Small intestine (tissue), 7 donors: ENCODE measurements around the gene NFU1. TPM values are rescaled to one million over a fixed set of nuclear protein-coding genes. Genes with fewer than 3 reads are reported as not detected.
"Not testable (repeated sequence)": the region's sequence is repeated elsewhere in the genome, so short reads cannot be mapped to it uniquely, and the experiment has no call there.

Experiments used
- DNase-seq, 2 donors: peaks; one replicate each; pipeline versions ENCODE4 v3.0.0 to v3.0.0-alpha.2; 2013
- FAIRE-seq: peaks from 2 replicates; lab custom pipeline; 2012; peaks lifted over from hg19 to GRCh38; lab: Jason Lieb, UNC
- H3K27ac ChIP-seq, 3 donors: one replicate each; pipeline ENCODE4 v1.5.1; 2013; ENCODE audit warnings: low read length in 2 of 3, mild to moderate bottlenecking in 2 of 3, control low read depth in 1 of 3, inconsistent platforms in 1 of 3, low read depth in 1 of 3, moderate library complexity in 1 of 3
- H3K27me3 ChIP-seq, 3 donors: one replicate each; pipeline ENCODE4 v1.6.1; 2013; ENCODE audit warnings: low read length in 3 of 3, inconsistent platforms in 1 of 3; ENCODE audit not compliant: control insufficient read depth in 3 of 3, insufficient read depth in 3 of 3
- H3K36me3 ChIP-seq, 3 donors: one replicate each; pipeline ENCODE4 v1.6.1; 2013; ENCODE audit warnings: low read length in 3 of 3, inconsistent platforms in 1 of 3, low read depth in 1 of 3, mild to moderate bottlenecking in 1 of 3, moderate library complexity in 1 of 3; ENCODE audit not compliant: control insufficient read depth in 3 of 3, insufficient read depth in 2 of 3
- H3K4me1 ChIP-seq, 3 donors: one replicate each; pipeline ENCODE4 v1.6.1; 2013; ENCODE audit warnings: low read length in 2 of 3, inconsistent platforms in 1 of 3, low read depth in 1 of 3, mild to moderate bottlenecking in 1 of 3, moderate library complexity in 1 of 3; ENCODE audit not compliant: control insufficient read depth in 3 of 3, insufficient read depth in 2 of 3
- H3K4me3 ChIP-seq, 3 donors: one replicate each; pipeline ENCODE4 v1.5.1; 2013; ENCODE audit warnings: low read length in 3 of 3, control low read depth in 1 of 3, inconsistent platforms in 1 of 3, low read depth in 1 of 3, mild to moderate bottlenecking in 1 of 3, moderate library complexity in 1 of 3
- H3K9me3 ChIP-seq, 2 donors: one replicate each; pipeline ENCODE4 v1.6.1; 2013; ENCODE audit warnings: low read depth in 1 of 2, low read length in 1 of 2; ENCODE audit not compliant: control insufficient read depth in 2 of 2, insufficient read depth in 1 of 2
- WGBS, 3 donors: extraction: QIAGEN DNeasy Blood & Tissue Kit; methylation state at CpG; one replicate each; pipeline ENCODE4 v1.1.7; 2013; 5-methylcytosine and 5-hydroxymethylcytosine counted together
- polyA plus RNA-seq, 4 donors: library from polyadenylated mRNA; stranded (reverse) in 3 of 4; unstranded in 1 of 4; fragments of 200-250 nt in 3 of 4; fragments of 120-200 nt in 1 of 4; gene quantifications; one replicate each; pipeline versions ENCODE4 v1.2.1 to v1.2.3, GENCODE V29; 2013
- donor health status: healthy with polysubstance abuse.
- donor health status: control.
- donor health status: control.
- donor health status: Bipolar disorder and iron deficiency.
- donor health status: healthy.

NFU1 gene
- polyA plus RNA-seq, 4 donors, result 45.4 to 60.8 (median 50.3) TPM

DNA sequence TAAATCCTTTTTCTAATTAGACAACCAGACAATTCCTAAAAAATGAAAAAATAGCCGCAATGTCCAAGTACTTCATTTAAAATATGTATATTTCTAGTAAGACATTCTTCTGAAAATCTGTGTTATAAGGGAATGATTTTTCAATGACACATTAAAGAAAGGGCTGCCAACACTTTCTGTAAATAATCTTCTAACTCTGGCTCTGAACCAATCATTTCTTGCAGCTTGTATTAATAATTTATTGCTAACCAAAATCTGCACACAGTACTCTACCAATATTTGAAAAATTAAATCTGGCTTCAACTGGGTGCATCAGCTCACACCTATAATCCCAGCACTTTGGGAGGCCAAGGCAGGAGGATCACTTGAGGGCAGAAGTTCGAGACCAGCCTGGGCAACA, 8.3 kb downstream of the NFU1 start:
- H3K27me3 ChIP-seq, result no peaks in the 10 kb centered on the region
- peaks cover 2 to 59% (median 6%) of the 10 kb centered on the region in 3 donors for H3K36me3 ChIP-seq
- DNase-seq (no peak), FAIRE-seq (no peak)
- H3K4me3 ChIP-seq, result no peak overlapping the region
- 76 to 88% (median 85%) methylated on average over 2 of the region's 2 CpGs for WGBS, 3 donors
- no peak overlapping the region for H3K27ac ChIP-seq
- no peaks in the 10 kb centered on the region for H3K9me3 ChIP-seq
- H3K4me1 ChIP-seq, result no peaks in the 10 kb centered on the region

DNA sequence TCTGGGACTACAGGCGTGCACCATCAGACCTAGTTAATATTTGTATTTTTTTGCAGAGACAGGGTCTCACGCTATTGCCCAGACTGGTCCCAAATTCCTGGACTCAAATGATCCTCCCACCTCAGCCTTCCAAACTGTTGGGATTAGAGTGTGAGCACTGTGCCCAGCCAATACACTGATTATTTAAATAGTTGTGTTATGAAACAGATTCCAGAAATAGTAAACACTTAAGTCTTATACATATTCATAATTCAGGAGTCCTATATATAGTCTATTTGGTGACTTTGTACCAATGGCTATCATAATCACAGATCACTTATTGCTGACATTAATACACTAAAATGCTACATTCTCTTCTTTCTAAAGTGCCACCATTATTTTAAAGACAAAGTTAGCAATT, 12.8 kb downstream of the NFU1 start:
- Histone ChIP-seq H3K4me3 (no peak overlapping the region), H3K36me3 (peaks cover 2 to 57% (median 2%) of the 10 kb centered on the region in 3 donors), H3K4me1 (no peaks in the 10 kb centered on the region), H3K27me3 (no peaks in the 10 kb centered on the region), H3K27ac (no peak overlapping the region), H3K9me3 (no peaks in the 10 kb centered on the region)
- WGBS, 3 donors, result 93 to 96% (median 95%) methylated on average over 2 of the region's 2 CpGs
- DNase-seq (no peak), FAIRE-seq (no peak)

DNA sequence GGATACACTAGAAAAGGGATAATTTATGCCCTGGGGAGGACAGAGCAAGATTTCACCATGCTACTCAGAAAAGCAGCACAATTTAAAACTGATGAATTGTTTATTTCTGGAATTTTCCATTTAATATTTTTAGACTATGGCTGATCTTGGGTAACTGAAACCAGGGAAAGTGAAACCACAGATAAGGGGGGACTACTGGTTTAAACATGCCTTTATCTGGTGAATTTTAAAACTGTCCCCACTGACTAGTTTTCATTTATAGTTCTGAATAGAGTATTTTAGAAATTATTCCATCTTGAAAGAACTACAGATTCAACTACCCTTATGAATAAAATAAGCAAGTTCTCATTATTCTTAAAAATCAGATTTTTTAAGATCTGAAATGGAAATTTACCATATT, 15.0 kb downstream of the NFU1 start:
- H3K4me3 ChIP-seq, result no peak overlapping the region
- H3K9me3 ChIP-seq, result peaks cover 0 to 3% of the 10 kb centered on the region in 2 donors
- no peak for DNase-seq
- H3K27ac ChIP-seq, result no peak overlapping the region
- H3K4me1 ChIP-seq, result no peaks in the 10 kb centered on the region
- peaks cover 0 to 61% (median 2%) of the 10 kb centered on the region in 3 donors for H3K36me3 ChIP-seq
- FAIRE-seq, result no peak
- no peaks in the 10 kb centered on the region for H3K27me3 ChIP-seq

DNA sequence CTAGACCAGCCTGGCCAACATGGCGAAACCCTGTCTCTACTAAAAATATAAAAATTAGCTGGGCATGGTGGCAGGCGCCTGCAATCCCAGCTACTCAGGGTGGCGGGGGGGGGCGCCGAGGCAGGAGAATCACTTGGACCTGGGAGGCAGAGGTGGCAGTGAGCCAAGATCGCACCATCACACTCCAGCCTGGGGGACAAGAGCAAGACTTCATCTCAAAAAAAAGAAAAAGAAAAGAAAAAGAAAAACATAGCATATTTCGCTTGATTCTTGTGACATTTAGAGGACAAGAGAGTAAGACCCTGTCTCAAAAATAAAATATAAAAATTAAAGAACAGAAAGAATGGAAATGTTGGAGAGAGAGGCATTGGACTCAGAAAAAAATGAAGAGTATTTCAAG, 18.1 kb downstream of the NFU1 start:
- H3K36me3 ChIP-seq, result peaks cover 0 to 51% (median 2%) of the 10 kb centered on the region in 3 donors
- FAIRE-seq, result not testable (repeated sequence)

DNA sequence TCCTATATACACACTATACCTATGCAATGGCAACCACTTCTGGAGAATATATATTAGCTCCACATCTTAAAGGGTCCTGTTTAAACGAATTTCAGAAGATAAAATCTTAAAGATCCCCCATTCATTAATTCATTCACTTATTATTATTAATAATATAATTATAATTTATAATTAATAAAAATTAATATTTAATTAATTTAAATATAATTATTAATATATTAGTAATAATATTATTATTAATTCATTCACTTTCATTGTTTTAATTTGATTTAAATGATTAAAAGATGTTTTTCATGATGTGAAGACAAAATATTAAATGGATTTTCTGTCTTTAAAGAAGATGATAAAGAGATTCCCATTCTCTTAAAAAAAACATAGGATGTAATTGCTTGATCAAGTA, 21.1 kb downstream of the NFU1 start:
- Histone ChIP-seq H3K27ac (no peak overlapping the region), H3K4me1 (no peaks in the 10 kb centered on the region), H3K36me3 (peaks cover 0 to 55% (median 2%) of the 10 kb centered on the region in 3 donors), H3K4me3 (no peak overlapping the region), H3K27me3 (no peaks in the 10 kb centered on the region), H3K9me3 (peaks cover 0 to 3% of the 10 kb centered on the region in 2 donors)
- DNase-seq (no peak), FAIRE-seq (peak; percentile 94)
- WGBS, 3 donors, result 71 to 85% (median 78%) methylated on average over 1 of the region's 1 CpG

More for the DNA sequence above, 18.1 kb downstream of the NFU1 start:
- not testable (repeated sequence) for H3K27ac ChIP-seq, H3K4me1 ChIP-seq, H3K9me3 ChIP-seq, H3K4me3 ChIP-seq, H3K27me3 ChIP-seq, DNase-seq
- 83 to 90% (median 85%) methylated on average over 7 of the region's 7 CpGs for WGBS, 3 donors

DNA sequence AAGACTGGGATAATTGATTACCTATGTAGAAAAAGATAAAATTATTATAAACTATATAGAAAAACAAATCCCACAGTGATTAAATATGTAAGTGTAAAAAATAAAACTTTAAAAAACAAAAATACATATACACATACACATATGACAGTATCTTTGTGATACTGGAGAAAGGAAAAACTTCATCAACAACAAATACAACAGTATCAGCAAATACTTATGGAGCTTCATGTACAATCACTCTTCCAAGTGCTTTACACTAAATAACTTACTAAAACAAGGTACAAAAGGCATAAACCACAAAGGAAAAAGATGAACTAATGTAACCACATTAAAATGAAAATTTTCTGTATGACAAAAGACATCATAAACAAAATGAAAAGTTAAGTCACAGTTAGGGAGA, 26.1 kb downstream of the NFU1 start:
- H3K36me3 ChIP-seq, result peaks cover 0 to 51% (median 5%) of the 10 kb centered on the region in 3 donors
- no peak overlapping the region for H3K27ac ChIP-seq
- no peaks in the 10 kb centered on the region for H3K27me3 ChIP-seq
- no peaks in the 10 kb centered on the region for H3K9me3 ChIP-seq
- no peak for FAIRE-seq
- no peak for DNase-seq
- no peak overlapping the region for H3K4me3 ChIP-seq
- H3K4me1 ChIP-seq, result no peaks in the 10 kb centered on the region

DNA sequence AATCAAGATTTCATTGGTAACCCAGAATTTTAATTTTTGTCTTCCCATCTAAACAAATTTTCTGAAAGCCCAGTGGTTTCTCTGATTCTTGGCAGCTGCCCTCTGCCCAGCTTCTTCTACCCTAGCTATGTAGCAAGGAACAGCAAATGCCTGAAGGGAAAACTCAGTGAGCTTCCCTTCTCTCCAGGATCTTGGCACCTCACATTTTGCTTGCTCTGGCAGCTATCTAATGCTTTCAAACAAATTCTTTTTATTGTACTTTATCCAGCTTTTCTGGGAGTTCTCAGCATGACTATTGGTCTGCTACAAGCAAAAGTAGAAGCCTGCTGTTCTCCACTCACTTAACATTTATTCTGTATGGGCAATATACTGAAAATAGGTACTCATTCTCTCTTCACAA, 31.9 kb downstream of the NFU1 start:
- Histone ChIP-seq H3K27ac (no peak overlapping the region), H3K27me3 (no peaks in the 10 kb centered on the region), H3K4me3 (no peak overlapping the region), H3K9me3 (peaks cover 0 to 11% of the 10 kb centered on the region in 2 donors), H3K36me3 (peaks cover 5 to 56% (median 9%) of the 10 kb centered on the region in 3 donors), H3K4me1 (no peaks in the 10 kb centered on the region)
- DNase-seq (no peak), FAIRE-seq (no peak)

DNA sequence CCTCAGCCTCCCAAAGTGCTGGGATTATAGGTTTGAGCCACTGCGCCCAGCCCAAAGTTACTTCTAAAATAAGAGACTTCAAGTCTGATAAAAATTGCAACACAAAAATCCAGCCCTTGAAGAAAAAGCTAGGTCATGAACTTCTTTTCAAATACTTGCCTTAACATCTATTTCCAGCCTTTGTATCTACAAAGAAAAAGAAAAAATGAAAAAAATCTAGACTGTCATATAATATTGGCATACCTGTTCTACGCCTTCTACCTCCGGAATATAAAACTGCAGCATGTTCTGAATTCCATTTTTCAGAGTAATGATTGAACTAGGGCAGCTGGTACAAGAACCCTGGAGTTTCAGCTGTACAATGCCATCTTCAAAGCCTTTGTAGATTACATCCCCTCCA, 37.1 kb downstream of the NFU1 start:
- Histone ChIP-seq H3K4me1 (peaks cover 0 to 6% (median 0%) of the 10 kb centered on the region in 3 donors), H3K36me3 (peaks cover 7 to 49% (median 9%) of the 10 kb centered on the region in 3 donors), H3K27me3 (no peaks in the 10 kb centered on the region), H3K4me3 (no peak overlapping the region), H3K9me3 (peaks cover 0 to 11% of the 10 kb centered on the region in 2 donors), H3K27ac (no peak overlapping the region)
- no peak for FAIRE-seq
- 95 to 97% (median 96%) methylated on average over 3 of the region's 3 CpGs for WGBS, 3 donors
- no peak for DNase-seq

DNA sequence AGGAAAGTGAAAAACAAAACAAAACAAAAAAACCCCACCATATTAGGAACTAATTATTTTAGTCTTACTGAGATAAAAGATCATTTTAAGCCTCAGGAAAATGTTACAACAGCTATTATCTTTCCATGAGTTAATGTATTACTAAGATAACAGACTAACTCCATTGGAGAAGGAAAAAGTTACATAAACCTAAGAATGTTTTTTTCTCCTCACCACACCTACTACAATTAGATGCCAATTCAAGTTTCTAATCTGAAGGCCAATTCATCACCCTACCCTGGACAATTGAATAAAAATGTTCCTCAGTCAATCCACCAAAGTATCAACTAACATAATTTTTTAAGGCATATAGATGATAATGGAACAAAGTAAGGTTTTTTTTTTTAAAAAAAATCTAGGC, 40.0 kb downstream of the NFU1 start:
- no peaks in the 10 kb centered on the region for H3K27me3 ChIP-seq
- FAIRE-seq (peak; percentile 90), DNase-seq (peak; percentile 41 to 42)
- H3K4me1 ChIP-seq, result peaks cover 0 to 6% (median 0%) of the 10 kb centered on the region in 3 donors
- no peak overlapping the region for H3K4me3 ChIP-seq
- H3K9me3 ChIP-seq, result no peaks in the 10 kb centered on the region
- no peak overlapping the region for H3K27ac ChIP-seq
- H3K36me3 ChIP-seq, result peaks cover 7 to 29% (median 9%) of the 10 kb centered on the region in 3 donors
